ENCODE measurements around the gene PRXL2C. TPM values are rescaled to one million over a fixed set of nuclear protein-coding genes. Genes with fewer than 3 reads are reported as not detected.
A peak's percentile ranks its signal among the peaks of the same experiment; 100 is the strongest.

Gene PRXL2C
- total and polyA plus RNA-seq, 5 donors = 10.6 to 27.3 (median 15.5) TPM

DNA sequence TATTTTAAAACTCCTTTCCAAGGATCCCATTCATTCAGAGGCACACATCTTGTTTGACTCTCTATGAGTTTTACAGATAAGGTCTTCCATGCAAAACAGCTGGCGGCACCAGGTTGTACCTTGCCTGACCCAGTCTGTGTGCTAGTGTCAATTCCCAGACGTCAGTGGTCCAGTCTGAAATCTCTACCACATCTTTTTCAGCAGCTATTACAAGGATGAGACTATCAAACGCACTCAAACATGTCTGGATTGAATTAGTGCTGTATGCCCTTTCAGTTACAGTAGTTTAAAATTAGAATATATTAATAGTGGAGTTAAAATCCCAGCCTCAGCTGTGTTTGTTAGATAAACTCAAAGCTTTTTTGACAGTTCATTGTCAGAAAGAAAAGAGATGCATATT lies 47.1 kb downstream of the PRXL2C start:
- Histone ChIP-seq H3K9me3 (ENCODE audit: control insufficient read depth, low read length) (no peaks in the 10 kb centered on the region), H3K4me3 (ENCODE audit: low read length) (no peak overlapping the region), H3K27ac (ENCODE audit: low read length) (no peak overlapping the region), H3K4me1 (ENCODE audit: control insufficient read depth, insufficient read depth, low read length) (peaks cover 3% of the 10 kb centered on the region), H3K27me3 (ENCODE audit: control insufficient read depth, insufficient read depth) (no peaks in the 10 kb centered on the region)
- WGBS = 75% methylated on average over 3 of the region's 3 CpGs
- no peak for DNase-seq
- no peak for ATAC-seq
- intact Hi-C loops (cut with DNase I) = no loop called here

DNA sequence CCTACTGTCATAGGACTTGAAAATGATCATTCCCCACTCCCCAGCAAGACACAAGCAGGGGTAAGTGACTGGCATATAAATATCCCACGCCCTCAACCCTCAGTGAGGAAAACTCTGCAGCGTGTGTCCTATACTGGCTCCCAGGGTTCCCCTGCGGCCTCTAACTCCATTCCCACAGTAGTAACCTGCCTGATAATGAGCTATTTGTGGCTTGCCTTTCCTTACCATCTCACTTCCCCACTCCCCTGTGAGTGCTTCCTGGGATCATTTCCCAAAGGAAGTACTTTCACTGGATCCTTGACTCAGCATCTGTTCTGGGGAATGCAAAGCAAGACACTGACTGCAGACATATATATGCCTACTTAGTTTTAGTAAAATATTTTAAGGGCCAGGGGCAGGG lies 49.8 kb downstream of the PRXL2C start:
- H3K27me3 ChIP-seq (ENCODE audit: control insufficient read depth, insufficient read depth) = no peaks in the 10 kb centered on the region
- H3K4me3 ChIP-seq (ENCODE audit: low read length) = no peak overlapping the region
- ATAC-seq (peak in 1 of 2 donors; percentile 44), DNase-seq (no peak)
- no peaks in the 10 kb centered on the region for H3K9me3 ChIP-seq (ENCODE audit: control insufficient read depth, low read length)
- intact Hi-C loops (cut with DNase I) = no loop called here
- H3K4me1 ChIP-seq (ENCODE audit: control insufficient read depth, insufficient read depth, low read length) = peaks cover 3% of the 10 kb centered on the region
- WGBS = 57% methylated on average over 3 of the region's 3 CpGs
- H3K27ac ChIP-seq (ENCODE audit: low read length) = no peak overlapping the region

GRCh38 chr9:96604004-96604319 lies 51.2 kb downstream of the PRXL2C start:
- DNase-seq (peak in 2 of 3 donors; percentile 28 to 61), ATAC-seq (peak; percentile 86 to 92)
- intact Hi-C loops (cut with DNase I) = no loop called here
- Histone ChIP-seq H3K27ac (ENCODE audit: low read length) (peak overlapping the region; percentile 45), H3K4me1 (ENCODE audit: control insufficient read depth, insufficient read depth, low read length) (peaks cover 3% of the 10 kb centered on the region), H3K9me3 (ENCODE audit: control insufficient read depth, low read length) (no peaks in the 10 kb centered on the region), H3K4me3 (ENCODE audit: low read length) (no peak overlapping the region), H3K27me3 (ENCODE audit: control insufficient read depth, insufficient read depth) (no peaks in the 10 kb centered on the region)
- 33% methylated on average over 3 of the region's 3 CpGs for WGBS

GRCh38 chr9:96603305-96604003 lies 51.7 kb downstream of the PRXL2C start:
- intact Hi-C loops (cut with DNase I) = no loop called here
- WGBS = 63% methylated on average over 8 of the region's 8 CpGs
- peaks cover 3% of the 10 kb centered on the region for H3K4me1 ChIP-seq (ENCODE audit: control insufficient read depth, insufficient read depth, low read length)
- H3K27me3 ChIP-seq (ENCODE audit: control insufficient read depth, insufficient read depth) = no peaks in the 10 kb centered on the region
- H3K9me3 ChIP-seq (ENCODE audit: control insufficient read depth, low read length) = no peaks in the 10 kb centered on the region
- H3K4me3 ChIP-seq (ENCODE audit: low read length) = no peak overlapping the region
- DNase-seq = no peak
- ATAC-seq = peak; percentile 72 to 77
- peak overlapping the region; percentile 45 for H3K27ac ChIP-seq (ENCODE audit: low read length)

DNA sequence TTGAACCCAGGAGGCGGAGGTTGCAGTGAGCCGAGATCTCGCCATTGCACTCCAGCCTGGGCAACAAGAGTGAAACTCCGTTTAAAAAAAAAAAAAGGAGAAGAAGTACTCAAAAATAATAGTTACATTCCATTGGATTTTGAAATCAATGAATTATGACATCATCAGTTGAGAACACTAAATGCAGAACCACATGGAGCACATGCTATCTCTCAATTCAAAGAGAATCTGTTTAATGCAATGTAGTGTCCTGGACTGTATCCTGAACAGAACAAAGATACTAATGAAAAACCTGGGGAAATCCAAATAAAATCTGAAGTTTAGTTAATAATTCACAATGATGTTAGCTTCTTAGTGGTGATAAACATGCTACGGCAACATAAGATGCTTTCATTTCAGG lies 55.8 kb downstream of the PRXL2C start:
- DNase-seq = no peak
- intact Hi-C loops (cut with DNase I) = loop anchor here in 1 of 4 donors (10.0 kb wide), 1 partner anchor 84 kb away; no protein-coding TSS in a partner anchor
- Histone ChIP-seq H3K27ac (ENCODE audit: low read length) (no peak overlapping the region), H3K4me1 (ENCODE audit: control insufficient read depth, insufficient read depth, low read length) (no peaks in the 10 kb centered on the region), H3K9me3 (ENCODE audit: control insufficient read depth, low read length) (no peaks in the 10 kb centered on the region), H3K4me3 (ENCODE audit: low read length) (no peak overlapping the region), H3K27me3 (ENCODE audit: control insufficient read depth, insufficient read depth) (no peaks in the 10 kb centered on the region)
- no peak for ATAC-seq
- 93% methylated on average over 5 of the region's 5 CpGs for WGBS

- DNase-seq (no peak), ATAC-seq (no peak)
- no peaks in the 10 kb centered on the region for H3K27me3 ChIP-seq (ENCODE audit: control insufficient read depth, insufficient read depth)
- no peak overlapping the region for H3K4me3 ChIP-seq (ENCODE audit: low read length)
- H3K27ac ChIP-seq (ENCODE audit: low read length) = no peak overlapping the region
- intact Hi-C loops (cut with DNase I) = loop anchor here in 1 of 4 donors (10.0 kb wide), 1 partner anchor 82 kb away; no protein-coding TSS in a partner anchor
- no peaks in the 10 kb centered on the region for H3K4me1 ChIP-seq (ENCODE audit: control insufficient read depth, insufficient read depth, low read length)
- no peaks in the 10 kb centered on the region for H3K9me3 ChIP-seq (ENCODE audit: control insufficient read depth, low read length)
- WGBS = 85% methylated on average over 5 of the region's 5 CpGs
Measured at GRCh38 chr9:96596601-96597111, 58.5 kb downstream of the PRXL2C start.

Other genes with a start within 250 kb of the PRXL2C start
- gene ZNF367, start 236.9 kb downstream of the PRXL2C start, total RNA-seq = 1 to 10 TPM; 1.3 to 1.7 (median 1.5) TPM
- 0.86 TPM for gene ZNF367, start 236.9 kb downstream of the PRXL2C start, polyA plus RNA-seq
- 10 to 100 TPM; 17.1 to 21.7 (median 18.5) TPM for gene HABP4, start 205.1 kb downstream of the PRXL2C start, total RNA-seq
- 19.6 TPM for gene HABP4, start 205.1 kb downstream of the PRXL2C start, polyA plus RNA-seq
- 10 to 100 TPM; 14.4 to 15.7 (median 15.4) TPM for gene CDC14B, start 35.5 kb downstream of the PRXL2C start, total RNA-seq
- gene CDC14B, start 35.5 kb downstream of the PRXL2C start, polyA plus RNA-seq = 5.9 TPM
- gene ZNF510, start 122.8 kb upstream of the PRXL2C start, total RNA-seq = 10 to 100 TPM in 3 of 4 donors, 1 to 10 TPM in 1; 9.5 to 11.6 (median 10.1) TPM
- gene ZNF510, start 122.8 kb upstream of the PRXL2C start, polyA plus RNA-seq = 3.2 TPM
- gene ZNF782, start 199.2 kb upstream of the PRXL2C start, total RNA-seq = 1 to 10 TPM; 2.9 to 4.3 (median 3.9) TPM
- gene ZNF782, start 199.2 kb upstream of the PRXL2C start, polyA plus RNA-seq = 1.1 TPM

Data from right cardiac atrium (tissue), 5 donors.